Bronchial epithelial cell (primary cell): ENCODE measurements around the gene LRRC4C. TPM values are rescaled to one million over a fixed set of nuclear protein-coding genes. Genes with fewer than 3 reads are reported as not detected.
A peak's percentile ranks its signal among the peaks of the same experiment; 100 is the strongest.

Experiments
- DNase-seq: peaks from one replicate; pipeline ENCODE4 v3.0.0-alpha.2; 2010; ENCODE audit warnings: low read depth
- FAIRE-seq: peaks from 2 replicates; lab custom pipeline; 2011; peaks lifted over from hg19 to GRCh38; lab: Jason Lieb, UNC
- H3K27me3 ChIP-seq: 2 replicates; pipeline ENCODE4 v1.5.1; 2011; ENCODE audit warnings: low read length; ENCODE audit not compliant: control insufficient read depth, insufficient read depth
- H3K36me3 ChIP-seq: 2 replicates; pipeline ENCODE4 v1.5.1; 2011; ENCODE audit warnings: low read length; ENCODE audit not compliant: control insufficient read depth, insufficient read depth
- H3K4me3 ChIP-seq: 2 replicates; pipeline ENCODE4 v1.5.1; 2011; ENCODE audit warnings: mild to moderate bottlenecking, low read depth, low read length, control low read depth
- total RNA-seq: library from RNA; depleted of rRNA; stranded (reverse); fragments of >200 nt; gene quantifications from 2 replicates; pipeline ENCODE4 v1.2.1, GENCODE V29; 2014
- TF ChIP-seq, protein P1 (sequence below): IDR thresholded peaks from 2 replicates; pipeline ENCODE4 v1.5.1; 2011; ENCODE audit warnings: mild to moderate bottlenecking, moderate library complexity, low read length, control low read depth, inconsistent platforms; ENCODE audit not compliant: insufficient read depth, severe bottlenecking

Gene LRRC4C
- total RNA-seq, 1 donor from 2014 or later = not detected

DNA sequence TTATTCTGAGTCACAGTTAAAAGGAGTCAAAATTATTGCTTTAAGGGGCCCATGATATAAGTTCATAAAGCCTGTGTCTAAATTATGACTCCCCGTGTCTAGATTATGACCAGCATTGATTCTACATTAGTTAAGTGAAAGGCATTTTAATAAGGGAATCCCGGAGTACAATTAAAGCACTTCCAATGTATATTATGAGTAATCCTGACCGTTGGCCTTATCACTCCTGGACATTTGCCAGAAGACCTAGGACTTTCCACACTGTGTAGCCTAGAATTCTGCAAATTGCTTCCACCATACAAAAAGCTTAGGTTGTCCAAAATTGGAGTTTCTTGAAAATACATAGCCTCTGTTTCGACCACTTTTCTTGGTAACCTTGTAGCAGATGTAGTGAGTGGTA, 1292.6 kb downstream of the LRRC4C start:
- Histone ChIP-seq H3K36me3 (no peaks in the 10 kb centered on the region), H3K27me3 (no peaks in the 10 kb centered on the region), H3K4me3 (no peak overlapping the region)
- no peak for FAIRE-seq
- DNase-seq = no peak
- TF ChIP-seq, protein P1, sequence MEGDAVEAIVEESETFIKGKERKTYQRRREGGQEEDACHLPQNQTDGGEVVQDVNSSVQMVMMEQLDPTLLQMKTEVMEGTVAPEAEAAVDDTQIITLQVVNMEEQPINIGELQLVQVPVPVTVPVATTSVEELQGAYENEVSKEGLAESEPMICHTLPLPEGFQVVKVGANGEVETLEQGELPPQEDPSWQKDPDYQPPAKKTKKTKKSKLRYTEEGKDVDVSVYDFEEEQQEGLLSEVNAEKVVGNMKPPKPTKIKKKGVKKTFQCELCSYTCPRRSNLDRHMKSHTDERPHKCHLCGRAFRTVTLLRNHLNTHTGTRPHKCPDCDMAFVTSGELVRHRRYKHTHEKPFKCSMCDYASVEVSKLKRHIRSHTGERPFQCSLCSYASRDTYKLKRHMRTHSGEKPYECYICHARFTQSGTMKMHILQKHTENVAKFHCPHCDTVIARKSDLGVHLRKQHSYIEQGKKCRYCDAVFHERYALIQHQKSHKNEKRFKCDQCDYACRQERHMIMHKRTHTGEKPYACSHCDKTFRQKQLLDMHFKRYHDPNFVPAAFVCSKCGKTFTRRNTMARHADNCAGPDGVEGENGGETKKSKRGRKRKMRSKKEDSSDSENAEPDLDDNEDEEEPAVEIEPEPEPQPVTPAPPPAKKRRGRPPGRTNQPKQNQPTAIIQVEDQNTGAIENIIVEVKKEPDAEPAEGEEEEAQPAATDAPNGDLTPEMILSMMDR = no peak

DNA sequence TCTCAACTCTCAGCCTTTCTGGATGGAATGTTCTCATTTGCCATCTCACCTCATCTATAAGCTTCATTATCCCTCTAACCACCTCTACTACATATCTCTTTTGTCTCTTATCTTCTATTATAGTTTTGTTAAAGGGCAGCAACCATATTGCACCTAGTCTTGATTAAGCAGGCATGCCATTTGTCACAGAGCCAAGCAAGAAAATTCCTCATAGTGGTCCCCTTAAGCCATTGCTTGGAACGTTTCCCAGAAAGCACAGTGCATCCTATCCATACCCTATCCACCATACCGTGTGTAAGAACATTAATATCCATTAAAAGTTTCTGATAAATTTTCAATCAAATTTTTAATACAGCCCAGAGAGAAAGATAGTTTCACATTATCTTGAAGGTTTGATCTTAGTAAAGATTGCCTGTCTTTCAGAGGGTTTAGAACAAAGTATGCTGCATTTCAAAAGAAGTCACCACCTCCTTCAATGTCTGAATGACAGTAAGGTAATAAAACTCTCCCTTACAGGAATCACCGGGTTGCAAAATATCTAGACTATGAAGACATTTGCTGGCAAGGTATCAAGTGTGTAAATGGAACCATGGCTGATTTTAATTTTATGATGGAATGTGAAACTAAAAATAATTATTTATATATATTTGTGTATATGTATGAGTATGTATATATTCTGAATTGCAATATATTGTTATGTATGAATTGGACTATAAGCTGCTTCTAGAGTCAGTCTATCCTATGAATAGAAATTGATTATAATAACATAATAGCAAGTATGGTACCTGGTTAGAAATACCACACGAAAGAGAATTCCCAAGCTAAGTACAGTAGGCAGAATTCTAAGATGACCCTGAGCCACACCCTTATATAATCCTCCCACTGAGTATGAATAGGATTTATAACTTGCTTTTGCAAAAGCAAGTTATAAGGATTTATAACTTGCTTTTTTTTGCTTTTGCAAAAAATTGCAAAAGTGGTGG, 1296.3 kb downstream of the LRRC4C start:
- FAIRE-seq (no peak), DNase-seq (no peak)
- Histone ChIP-seq H3K4me3 (no peak overlapping the region), H3K36me3 (no peaks in the 10 kb centered on the region), H3K27me3 (no peaks in the 10 kb centered on the region)
- TF ChIP-seq, protein P1 = no peak

DNA sequence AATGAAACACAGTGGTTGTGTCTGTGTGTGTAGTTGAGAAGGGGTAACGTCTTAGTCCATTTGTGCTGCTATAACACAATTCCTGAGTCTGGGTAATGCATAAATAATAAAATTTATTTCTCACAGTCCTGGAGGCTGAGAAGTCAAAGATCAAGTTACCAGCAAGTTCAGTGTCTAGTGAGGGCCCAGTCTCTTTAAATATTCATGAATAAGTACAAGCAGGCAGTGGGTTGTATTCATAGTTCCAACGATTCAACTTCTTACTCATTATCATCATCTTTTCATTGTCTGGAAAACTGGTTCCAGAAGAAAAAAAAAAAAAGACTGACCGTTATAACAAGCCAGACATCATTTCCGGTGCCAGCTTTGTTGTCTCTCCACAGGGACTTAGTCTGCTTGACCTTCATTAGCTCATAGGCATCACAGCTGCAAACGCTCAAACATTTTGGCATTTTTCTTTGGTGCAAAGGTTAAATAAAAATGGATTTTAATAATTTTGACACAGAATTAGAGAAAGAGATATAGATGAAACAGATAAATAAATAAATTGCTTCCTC, 1297.5 kb downstream of the LRRC4C start:
- TF ChIP-seq, protein P1 = no peak
- FAIRE-seq (no peak), DNase-seq (no peak)
- Histone ChIP-seq H3K27me3 (no peaks in the 10 kb centered on the region), H3K36me3 (no peaks in the 10 kb centered on the region), H3K4me3 (no peak overlapping the region)

DNA sequence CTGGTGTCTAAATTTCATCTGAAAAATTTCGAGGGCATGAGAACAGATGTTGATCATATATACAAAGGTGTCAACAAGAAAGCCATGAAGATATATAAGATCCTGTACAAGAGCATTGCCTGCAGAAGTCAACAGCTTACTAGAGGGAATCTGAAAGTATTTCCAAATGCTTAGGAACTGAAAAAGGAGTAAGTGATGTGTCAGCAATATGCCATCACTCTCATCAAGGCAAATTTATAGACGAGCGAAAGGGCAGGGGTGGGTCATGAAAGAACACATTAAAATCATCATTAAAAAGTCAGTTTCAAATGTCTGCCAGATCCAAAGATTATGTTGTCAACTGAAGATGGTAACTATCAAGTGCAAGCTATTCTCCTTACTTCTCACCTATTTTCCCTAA, 1299.0 kb downstream of the LRRC4C start:
- TF ChIP-seq, protein P1 = no peak
- DNase-seq = no peak
- FAIRE-seq = no peak
- Histone ChIP-seq H3K4me3 (no peak overlapping the region), H3K36me3 (no peaks in the 10 kb centered on the region), H3K27me3 (no peaks in the 10 kb centered on the region)

DNA sequence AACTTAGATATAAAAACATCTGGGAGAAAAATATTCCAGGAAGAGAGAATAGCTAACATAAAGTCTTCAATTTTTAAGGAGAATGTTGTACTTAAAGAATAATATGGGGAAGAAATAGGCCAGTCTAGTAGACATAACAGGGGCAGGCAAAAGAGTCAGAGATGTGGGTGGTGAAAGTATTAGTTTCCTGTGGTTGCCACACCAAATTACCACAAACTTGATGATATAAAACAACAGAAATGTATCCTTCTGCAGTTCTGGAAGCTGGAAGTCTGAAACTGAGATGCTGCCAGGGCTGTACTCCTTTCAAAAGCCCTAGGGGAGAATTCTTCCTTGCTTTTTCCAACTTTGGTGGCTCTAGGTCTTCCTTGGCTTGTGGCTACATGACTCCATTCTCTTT, 1309.7 kb downstream of the LRRC4C start:
- H3K4me3 ChIP-seq = no peak overlapping the region
- TF ChIP-seq, protein P1 = no peak
- H3K36me3 ChIP-seq = no peaks in the 10 kb centered on the region
- FAIRE-seq (no peak), DNase-seq (peak; percentile 1)
- H3K27me3 ChIP-seq = no peaks in the 10 kb centered on the region
